HepG2 (cell line): ENCODE results near the gene PPIL3. TPM values are rescaled to one million over a fixed set of nuclear protein-coding genes. Genes with fewer than 3 reads are reported as not detected.

ENCODE experiments used
- DNMT1 ChIP-seq: sonication (generic); formaldehyde crosslinking; IDR thresholded peaks from 2 replicates; pipeline ENCODE4 v1.5.1; 2020; ENCODE audit warnings: mild to moderate bottlenecking, missing genetic modification reagents
- ELF4 ChIP-seq: sonication (generic); formaldehyde crosslinking; IDR thresholded peaks from 2 replicates; pipeline ENCODE4 v1.5.0; 2020; ENCODE audit warnings: missing genetic modification reagents, mild to moderate bottlenecking, moderate library complexity, borderline replicate concordance
- IRX3 ChIP-seq: sonication (generic); formaldehyde crosslinking; IDR thresholded peaks from 2 replicates; pipeline ENCODE4 v1.8.1; 2023; ENCODE audit warnings: mild to moderate bottlenecking, low read depth, missing genetic modification reagents, borderline replicate concordance
- KMT2B ChIP-seq: IDR thresholded peaks from 2 replicates; pipeline ENCODE4 v1.6.1; 2016; ENCODE audit warnings: missing genetic modification reagents, missing compliant biosample characterization
- MBD4 ChIP-seq: IDR thresholded peaks from 2 replicates; pipeline ENCODE4 v1.6.1; 2012; ENCODE audit warnings: low read length, inconsistent platforms, borderline replicate concordance
- NKX3-1 ChIP-seq: sonication (generic); formaldehyde crosslinking; IDR thresholded peaks from 2 replicates; pipeline ENCODE4 v1.5.0; 2020; ENCODE audit warnings: missing genetic modification reagents
- NR3C1 ChIP-seq: sonication (generic); formaldehyde crosslinking; IDR thresholded peaks from 2 replicates; pipeline ENCODE4 v1.4.0; 2020; ENCODE audit warnings: missing genetic modification reagents
- REPIN1 ChIP-seq: sonication (generic); formaldehyde crosslinking; IDR thresholded peaks from 2 replicates; pipeline ENCODE4 v1.8.0; 2022; ENCODE audit warnings: missing genetic modification reagents, low read depth, mild to moderate bottlenecking, borderline replicate concordance
- RXRB ChIP-seq: IDR thresholded peaks from 2 replicates; pipeline ENCODE4 v1.6.1; 2016; ENCODE audit warnings: borderline replicate concordance, missing genetic modification reagents, missing compliant biosample characterization
- TOPORS ChIP-seq: sonication (generic); formaldehyde crosslinking; IDR thresholded peaks from 2 replicates; pipeline ENCODE4 v1.8.0; 2023; ENCODE audit warnings: mild to moderate bottlenecking, missing genetic modification reagents
- ZBTB7B ChIP-seq: sonication (generic); formaldehyde crosslinking; IDR thresholded peaks from 2 replicates; pipeline ENCODE4 v1.4.0; 2020; ENCODE audit warnings: missing genetic modification reagents
- ZNF263 ChIP-seq: sonication (generic); formaldehyde crosslinking; IDR thresholded peaks from 2 replicates; pipeline ENCODE4 v1.4.0; 2020; ENCODE audit warnings: missing genetic modification reagents
- ZNF350 ChIP-seq: sonication (generic); formaldehyde crosslinking; IDR thresholded peaks from 2 replicates; pipeline ENCODE4 v1.4.0; 2020; ENCODE audit warnings: mild to moderate bottlenecking, low read depth, missing genetic modification reagents, borderline replicate concordance
- ZNF431 ChIP-seq: sonication (generic); formaldehyde crosslinking; IDR thresholded peaks from 2 replicates; pipeline ENCODE4 v1.9.0; 2022; ENCODE audit warnings: missing genetic modification reagents, low read depth, mild to moderate bottlenecking, borderline replicate concordance
- ZNF644 ChIP-seq: IDR thresholded peaks from 2 replicates; pipeline ENCODE4 v1.6.1; 2016; ENCODE audit warnings: low read depth
- polyA plus RNA-seq, 8 experiments: library from polyadenylated mRNA; depleted of rRNA in 3 of 8; stranded (reverse) in 7 of 8; unstranded in 1 of 8; fragments of >200 nt; fragmentation: Illumina TruSeq in 4 of 8; extraction: Trizol in 4 of 8; gene quantifications; 2 replicates each; pipeline versions ENCODE4 v1.2.1 to v1.2.3, GENCODE V29; 2011 to 2016; ENCODE audit warnings: low read depth in 4 of 8, missing spikeins in 1 of 8, mixed read lengths in 1 of 8; ENCODE audit not compliant: insufficient read depth in 1 of 8
- total RNA-seq, 5 experiments: library from RNA; depleted of rRNA; stranded (reverse); fragments of >200 nt; fragmentation: Illumina TruSeq; extraction: Trizol; gene quantifications; 2 replicates each; pipeline ENCODE4 v1.2.3, GENCODE V29; 2016; ENCODE audit warnings: low read depth in 1 of 5
- TF ChIP-seq, protein P1 (sequence below): sonication (generic); formaldehyde crosslinking; IDR thresholded peaks from 2 replicates; pipeline ENCODE4 v1.8.0; 2022; ENCODE audit warnings: missing genetic modification reagents, mild to moderate bottlenecking, moderate library complexity, borderline replicate concordance
- TF ChIP-seq, protein P2 (sequence below): sonication (generic); formaldehyde crosslinking; IDR thresholded peaks from 2 replicates; pipeline ENCODE4 v1.4.0; 2020; ENCODE audit warnings: mild to moderate bottlenecking, missing genetic modification reagents, borderline replicate concordance
- TF ChIP-seq, protein P3 (sequence below): sonication (generic); formaldehyde crosslinking; IDR thresholded peaks from 2 replicates; pipeline ENCODE4 v1.8.0; 2022; ENCODE audit warnings: missing genetic modification reagents, low read depth, mild to moderate bottlenecking, borderline replicate concordance
- TF ChIP-seq, protein P4 (sequence below): sonication (generic); formaldehyde crosslinking; IDR thresholded peaks from 2 replicates; pipeline ENCODE4 v1.4.0; 2020; ENCODE audit warnings: mild to moderate bottlenecking, low read depth, missing genetic modification reagents
- TF ChIP-seq, protein P5 (sequence below): IDR thresholded peaks from 2 replicates; pipeline ENCODE4 v1.6.1; 2012; ENCODE audit warnings: low read depth, low read length, improper control_type of control experiment
- TF ChIP-seq, protein P6 (sequence below): sonication (generic); formaldehyde crosslinking; IDR thresholded peaks from 2 replicates; pipeline ENCODE4 v1.4.0; 2020; ENCODE audit warnings: missing genetic modification reagents, mild to moderate bottlenecking, borderline replicate concordance

Gene PPIL3
- total and polyA plus RNA-seq, 2 of the 13 experiments (the other 11 are each of a cell fraction or from before 2014, with no cell fraction given) = 98.7 to 107 TPM

DNA sequence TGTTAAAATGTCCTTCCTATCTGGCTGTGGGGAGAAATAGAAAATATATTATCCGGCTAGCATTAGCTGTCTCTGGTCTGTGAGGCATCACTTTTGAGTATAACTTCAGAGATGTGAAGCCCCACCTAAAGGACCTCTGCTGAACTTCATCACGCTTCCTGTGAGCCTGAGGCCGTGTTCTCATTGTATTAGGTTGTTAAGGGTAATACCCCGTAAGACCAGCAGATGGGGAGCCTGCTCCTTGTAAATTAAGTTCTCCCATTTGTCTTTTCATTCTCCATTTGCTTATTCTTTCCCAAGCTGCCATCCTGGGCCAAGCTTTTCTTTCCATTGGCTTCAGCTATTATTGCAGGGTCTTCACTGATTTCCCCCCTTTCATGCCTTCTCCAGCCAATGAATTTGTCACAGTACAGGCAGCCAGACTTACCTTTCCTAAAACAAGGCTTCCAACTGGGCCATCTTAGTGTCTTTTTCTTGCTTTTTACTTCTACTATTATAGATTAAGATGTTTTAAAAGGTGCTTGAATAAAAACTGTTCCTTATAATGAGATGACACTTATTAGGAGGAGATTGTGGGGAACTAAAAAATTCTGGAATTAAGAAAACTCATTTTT lies 12.7 kb upstream of the PPIL3 start (continued):
- TF ChIP-seq, protein P1, sequence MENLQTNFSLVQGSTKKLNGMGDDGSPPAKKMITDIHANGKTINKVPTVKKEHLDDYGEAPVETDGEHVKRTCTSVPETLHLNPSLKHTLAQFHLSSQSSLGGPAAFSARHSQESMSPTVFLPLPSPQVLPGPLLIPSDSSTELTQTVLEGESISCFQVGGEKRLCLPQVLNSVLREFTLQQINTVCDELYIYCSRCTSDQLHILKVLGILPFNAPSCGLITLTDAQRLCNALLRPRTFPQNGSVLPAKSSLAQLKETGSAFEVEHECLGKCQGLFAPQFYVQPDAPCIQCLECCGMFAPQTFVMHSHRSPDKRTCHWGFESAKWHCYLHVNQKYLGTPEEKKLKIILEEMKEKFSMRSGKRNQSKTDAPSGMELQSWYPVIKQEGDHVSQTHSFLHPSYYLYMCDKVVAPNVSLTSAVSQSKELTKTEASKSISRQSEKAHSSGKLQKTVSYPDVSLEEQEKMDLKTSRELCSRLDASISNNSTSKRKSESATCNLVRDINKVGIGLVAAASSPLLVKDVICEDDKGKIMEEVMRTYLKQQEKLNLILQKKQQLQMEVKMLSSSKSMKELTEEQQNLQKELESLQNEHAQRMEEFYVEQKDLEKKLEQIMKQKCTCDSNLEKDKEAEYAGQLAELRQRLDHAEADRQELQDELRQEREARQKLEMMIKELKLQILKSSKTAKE = no peak
- TF ChIP-seq KMT2B = no peak
- TF ChIP-seq, protein P2, sequence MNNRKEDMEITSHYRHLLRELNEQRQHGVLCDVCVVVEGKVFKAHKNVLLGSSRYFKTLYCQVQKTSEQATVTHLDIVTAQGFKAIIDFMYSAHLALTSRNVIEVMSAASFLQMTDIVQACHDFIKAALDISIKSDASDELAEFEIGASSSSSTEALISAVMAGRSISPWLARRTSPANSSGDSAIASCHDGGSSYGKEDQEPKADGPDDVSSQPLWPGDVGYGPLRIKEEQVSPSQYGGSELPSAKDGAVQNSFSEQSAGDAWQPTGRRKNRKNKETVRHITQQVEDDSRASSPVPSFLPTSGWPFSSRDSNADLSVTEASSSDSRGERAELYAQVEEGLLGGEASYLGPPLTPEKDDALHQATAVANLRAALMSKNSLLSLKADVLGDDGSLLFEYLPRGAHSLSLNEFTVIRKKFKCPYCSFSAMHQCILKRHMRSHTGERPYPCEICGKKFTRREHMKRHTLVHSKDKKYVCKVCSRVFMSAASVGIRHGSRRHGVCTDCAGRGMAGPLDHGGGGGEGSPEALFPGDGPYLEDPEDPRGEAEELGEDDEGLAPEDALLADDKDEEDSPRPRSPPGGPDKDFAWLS (CRISPR knock-in tag) = no peak
- TF ChIP-seq, protein P3, sequence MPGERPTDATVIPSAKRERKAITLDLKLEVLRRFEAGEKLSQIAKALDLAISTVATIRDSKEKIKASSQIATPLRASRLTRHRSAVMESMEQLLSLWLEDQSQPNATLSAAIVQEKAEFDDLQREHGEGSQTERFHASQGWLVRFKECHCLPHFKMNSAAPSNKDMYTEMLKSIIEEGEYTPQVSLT = no peak
- TF ChIP-seq ZNF644 (CRISPR knock-in tag) = no peak
- no peak for TF ChIP-seq ZNF350 (CRISPR knock-in tag)
- TF ChIP-seq NKX3-1 (CRISPR knock-in tag) = no peak
- no peak for TF ChIP-seq TOPORS (CRISPR knock-in tag)
- TF ChIP-seq ZNF431 (CRISPR knock-in tag) = no peak
- TF ChIP-seq DNMT1 (CRISPR knock-in tag) = no peak
- TF ChIP-seq, protein P4, sequence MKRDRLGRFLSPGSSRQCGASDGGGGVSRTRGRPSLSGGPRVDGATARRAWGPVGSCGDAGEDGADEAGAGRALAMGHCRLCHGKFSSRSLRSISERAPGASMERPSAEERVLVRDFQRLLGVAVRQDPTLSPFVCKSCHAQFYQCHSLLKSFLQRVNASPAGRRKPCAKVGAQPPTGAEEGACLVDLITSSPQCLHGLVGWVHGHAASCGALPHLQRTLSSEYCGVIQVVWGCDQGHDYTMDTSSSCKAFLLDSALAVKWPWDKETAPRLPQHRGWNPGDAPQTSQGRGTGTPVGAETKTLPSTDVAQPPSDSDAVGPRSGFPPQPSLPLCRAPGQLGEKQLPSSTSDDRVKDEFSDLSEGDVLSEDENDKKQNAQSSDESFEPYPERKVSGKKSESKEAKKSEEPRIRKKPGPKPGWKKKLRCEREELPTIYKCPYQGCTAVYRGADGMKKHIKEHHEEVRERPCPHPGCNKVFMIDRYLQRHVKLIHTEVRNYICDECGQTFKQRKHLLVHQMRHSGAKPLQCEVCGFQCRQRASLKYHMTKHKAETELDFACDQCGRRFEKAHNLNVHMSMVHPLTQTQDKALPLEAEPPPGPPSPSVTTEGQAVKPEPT (CRISPR knock-in tag) = no peak
- TF ChIP-seq IRX3 (CRISPR knock-in tag) = no peak
- TF ChIP-seq ZBTB7B (CRISPR knock-in tag) = no peak
- no peak for TF ChIP-seq NR3C1
- TF ChIP-seq RXRB (CRISPR knock-in tag) = peak; percentile 54; the same call in 1 of the 2 replicates
- TF ChIP-seq, protein P5, sequence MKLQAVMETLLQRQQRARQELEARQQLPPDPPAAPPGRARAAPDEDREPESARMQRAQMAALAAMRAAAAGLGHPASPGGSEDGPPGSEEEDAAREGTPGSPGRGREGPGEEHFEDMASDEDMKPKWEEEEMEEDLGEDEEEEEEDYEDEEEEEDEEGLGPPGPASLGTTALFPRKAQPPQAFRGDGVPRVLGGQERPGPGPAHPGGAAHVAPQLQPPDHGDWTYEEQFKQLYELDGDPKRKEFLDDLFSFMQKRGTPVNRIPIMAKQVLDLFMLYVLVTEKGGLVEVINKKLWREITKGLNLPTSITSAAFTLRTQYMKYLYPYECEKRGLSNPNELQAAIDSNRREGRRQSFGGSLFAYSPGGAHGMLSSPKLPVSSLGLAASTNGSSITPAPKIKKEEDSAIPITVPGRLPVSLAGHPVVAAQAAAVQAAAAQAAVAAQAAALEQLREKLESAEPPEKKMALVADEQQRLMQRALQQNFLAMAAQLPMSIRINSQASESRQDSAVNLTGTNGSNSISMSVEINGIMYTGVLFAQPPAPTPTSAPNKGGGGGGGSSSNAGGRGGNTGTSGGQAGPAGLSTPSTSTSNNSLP = peak; percentile 58; the same call in 1 of the 2 replicates
- TF ChIP-seq ELF4 (CRISPR knock-in tag) = no peak
- TF ChIP-seq, protein P6, sequence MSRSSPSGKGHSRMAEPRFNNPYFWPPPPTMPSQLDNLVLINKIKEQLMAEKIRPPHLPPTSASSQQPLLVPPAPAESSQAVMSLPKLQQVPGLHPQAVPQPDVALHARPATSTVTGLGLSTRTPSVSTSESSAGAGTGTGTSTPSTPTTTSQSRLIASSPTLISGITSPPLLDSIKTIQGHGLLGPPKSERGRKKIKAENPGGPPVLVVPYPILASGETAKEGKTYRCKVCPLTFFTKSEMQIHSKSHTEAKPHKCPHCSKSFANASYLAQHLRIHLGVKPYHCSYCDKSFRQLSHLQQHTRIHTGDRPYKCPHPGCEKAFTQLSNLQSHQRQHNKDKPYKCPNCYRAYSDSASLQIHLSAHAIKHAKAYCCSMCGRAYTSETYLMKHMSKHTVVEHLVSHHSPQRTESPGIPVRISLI = no peak
- no peak for TF ChIP-seq ZNF263 (CRISPR knock-in tag)
- TF ChIP-seq REPIN1 (CRISPR knock-in tag) = peak; percentile 56; the same call in 1 of the 2 replicates
- TF ChIP-seq MBD4 = no peak
